ENCODE data around the gene UNKL.

DNA sequence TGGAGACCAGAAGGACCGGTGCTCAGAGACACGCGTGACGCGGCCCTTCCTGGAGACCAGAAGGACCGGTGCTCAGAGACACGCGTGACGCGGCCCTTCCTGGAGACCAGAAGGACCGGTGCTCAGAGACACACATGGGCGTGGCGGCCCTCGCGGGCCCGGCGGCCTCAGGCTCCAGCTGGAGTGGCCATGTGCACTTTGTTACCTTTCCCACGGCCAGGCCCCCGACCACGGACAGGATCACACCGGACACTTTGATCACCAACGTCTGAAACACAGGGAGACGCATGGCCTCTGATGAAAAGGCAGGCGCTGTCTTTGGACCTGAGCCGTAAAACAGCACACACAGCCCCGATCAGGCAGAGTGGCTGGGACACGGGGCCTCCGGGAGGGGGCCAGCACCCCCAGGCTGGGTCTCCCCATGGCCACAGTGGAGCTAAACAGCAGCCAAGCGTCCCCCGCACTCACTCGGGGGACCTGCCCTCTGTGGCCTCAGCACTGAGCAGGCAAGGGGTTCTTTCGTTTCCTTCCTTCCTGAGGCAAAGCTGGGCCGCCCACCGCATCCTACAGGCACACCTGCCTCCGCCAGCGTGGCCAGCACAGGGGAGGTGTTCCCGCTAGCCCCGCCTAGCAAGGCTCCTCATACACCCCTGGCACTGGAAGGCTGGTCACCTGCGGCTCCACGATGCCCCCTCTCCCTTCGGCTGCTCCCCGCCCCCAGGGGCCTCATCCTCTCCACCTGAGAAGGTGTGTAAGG is 43.2 kb upstream of the UNKL start:
- TF ChIP-seq, protein P1, sequence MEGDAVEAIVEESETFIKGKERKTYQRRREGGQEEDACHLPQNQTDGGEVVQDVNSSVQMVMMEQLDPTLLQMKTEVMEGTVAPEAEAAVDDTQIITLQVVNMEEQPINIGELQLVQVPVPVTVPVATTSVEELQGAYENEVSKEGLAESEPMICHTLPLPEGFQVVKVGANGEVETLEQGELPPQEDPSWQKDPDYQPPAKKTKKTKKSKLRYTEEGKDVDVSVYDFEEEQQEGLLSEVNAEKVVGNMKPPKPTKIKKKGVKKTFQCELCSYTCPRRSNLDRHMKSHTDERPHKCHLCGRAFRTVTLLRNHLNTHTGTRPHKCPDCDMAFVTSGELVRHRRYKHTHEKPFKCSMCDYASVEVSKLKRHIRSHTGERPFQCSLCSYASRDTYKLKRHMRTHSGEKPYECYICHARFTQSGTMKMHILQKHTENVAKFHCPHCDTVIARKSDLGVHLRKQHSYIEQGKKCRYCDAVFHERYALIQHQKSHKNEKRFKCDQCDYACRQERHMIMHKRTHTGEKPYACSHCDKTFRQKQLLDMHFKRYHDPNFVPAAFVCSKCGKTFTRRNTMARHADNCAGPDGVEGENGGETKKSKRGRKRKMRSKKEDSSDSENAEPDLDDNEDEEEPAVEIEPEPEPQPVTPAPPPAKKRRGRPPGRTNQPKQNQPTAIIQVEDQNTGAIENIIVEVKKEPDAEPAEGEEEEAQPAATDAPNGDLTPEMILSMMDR (IDR thresholded peaks at IDR 0.05) = no peak
- no peak for TF ChIP-seq POLR2A (IDR thresholded peaks at IDR 0.05)
